Neutrophil (primary cell): ENCODE data around the gene FOXN4.

Experiments
- H3K27ac ChIP-seq: fragments of 200-600 bp; sonication (generic); 2 replicates; pipeline ENCODE4 v1.5.1; 2016; ENCODE audit warnings: mild to moderate bottlenecking, moderate library complexity
- H3K27me3 ChIP-seq: fragments of 200-600 bp; sonication (generic); 2 replicates; pipeline ENCODE4 v1.6.0; 2016; ENCODE audit warnings: mild to moderate bottlenecking
- H3K36me3 ChIP-seq: fragments of 200-600 bp; sonication (generic); 2 replicates; pipeline ENCODE4 v1.5.1; 2017
- H3K4me1 ChIP-seq, 2 experiments: fragments of 200-600 bp in 1 of 2; sonication (generic) in 1 of 2; 1 replicate in 1 of 2; 2 replicates in 1 of 2; pipeline versions ENCODE4 v1.5.1 to v1.6.1; 2013 to 2016; ENCODE audit warnings: low read depth in 1 of 2, low read length in 1 of 2, mild to moderate bottlenecking in 1 of 2, moderate library complexity in 1 of 2; ENCODE audit not compliant: control insufficient read depth in 1 of 2, insufficient read depth in 1 of 2
- H3K4me3 ChIP-seq, 2 experiments: fragments of 200-600 bp in 1 of 2; sonication (generic) in 1 of 2; 1 replicate in 1 of 2; 2 replicates in 1 of 2; pipeline ENCODE4 v1.5.1; 2013 to 2016; ENCODE audit warnings: low read depth in 1 of 2, low read length in 1 of 2, mild to moderate bottlenecking in 1 of 2, moderate library complexity in 1 of 2
- H3K9me3 ChIP-seq: fragments of 200-600 bp; sonication (generic); 2 replicates; pipeline ENCODE4 v1.5.1; 2016
- TF ChIP-seq, protein P1 (sequence below): fragments of 200-600 bp; sonication (generic); IDR thresholded peaks from 2 replicates; pipeline ENCODE4 v1.5.1; 2016; ENCODE audit warnings: antibody characterized with exemption

The FOXN4 gene

GRCh38 chr12:109278912-109279311 is 30.2 kb downstream of the FOXN4 start:
- no peaks in the 10 kb centered on the region for H3K36me3 ChIP-seq

DNA sequence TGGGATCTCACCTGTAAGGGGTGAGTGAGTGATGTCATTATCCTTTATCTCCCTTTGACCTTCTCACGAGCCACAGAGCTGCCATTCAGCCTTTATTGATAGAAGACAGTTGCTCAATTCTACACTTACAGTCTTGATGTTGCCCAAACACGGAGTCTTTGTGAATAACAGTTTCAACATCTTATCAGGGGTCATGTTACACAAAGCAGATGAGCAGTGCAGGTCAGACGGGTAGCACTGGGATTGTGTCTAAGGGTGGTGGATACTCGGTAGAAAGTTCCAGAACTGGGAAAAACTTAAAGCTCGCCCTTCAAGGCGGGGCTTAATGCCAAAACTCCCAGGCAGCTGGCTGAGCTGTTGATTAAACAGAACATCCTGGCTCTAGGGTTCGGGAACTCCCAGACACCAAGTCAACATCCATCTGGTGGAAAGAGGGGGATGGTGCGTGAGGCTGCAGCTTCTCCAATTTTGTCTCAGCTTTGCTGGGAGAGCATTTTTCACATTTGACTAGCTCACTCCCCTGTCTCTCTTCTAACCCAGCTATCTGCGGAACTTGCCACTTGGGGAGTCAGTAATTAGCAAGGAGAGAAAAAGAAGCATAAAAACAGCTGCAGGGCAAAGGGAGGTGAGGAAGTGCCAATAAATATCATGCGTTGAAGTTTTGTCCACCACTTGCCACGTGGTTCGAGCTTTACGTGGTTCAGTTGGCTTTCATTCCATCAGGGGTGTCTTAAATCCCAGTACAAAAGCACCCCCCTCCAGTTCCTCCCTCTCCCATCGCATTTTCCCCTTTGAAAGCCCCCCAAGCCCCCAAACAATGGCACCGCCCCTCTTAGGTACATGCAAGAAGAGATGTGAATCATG is 31.0 kb downstream of the FOXN4 start:
- Histone ChIP-seq H3K4me3 (no peak overlapping the region), H3K27me3 (peaks cover 5% of the 10 kb centered on the region), H3K4me1 (peaks cover 11 to 14% of the 10 kb centered on the region in 2 experiments), H3K36me3 (no peaks in the 10 kb centered on the region), H3K9me3 (no peaks in the 10 kb centered on the region), H3K27ac (no peak overlapping the region)
- TF ChIP-seq, protein P1, sequence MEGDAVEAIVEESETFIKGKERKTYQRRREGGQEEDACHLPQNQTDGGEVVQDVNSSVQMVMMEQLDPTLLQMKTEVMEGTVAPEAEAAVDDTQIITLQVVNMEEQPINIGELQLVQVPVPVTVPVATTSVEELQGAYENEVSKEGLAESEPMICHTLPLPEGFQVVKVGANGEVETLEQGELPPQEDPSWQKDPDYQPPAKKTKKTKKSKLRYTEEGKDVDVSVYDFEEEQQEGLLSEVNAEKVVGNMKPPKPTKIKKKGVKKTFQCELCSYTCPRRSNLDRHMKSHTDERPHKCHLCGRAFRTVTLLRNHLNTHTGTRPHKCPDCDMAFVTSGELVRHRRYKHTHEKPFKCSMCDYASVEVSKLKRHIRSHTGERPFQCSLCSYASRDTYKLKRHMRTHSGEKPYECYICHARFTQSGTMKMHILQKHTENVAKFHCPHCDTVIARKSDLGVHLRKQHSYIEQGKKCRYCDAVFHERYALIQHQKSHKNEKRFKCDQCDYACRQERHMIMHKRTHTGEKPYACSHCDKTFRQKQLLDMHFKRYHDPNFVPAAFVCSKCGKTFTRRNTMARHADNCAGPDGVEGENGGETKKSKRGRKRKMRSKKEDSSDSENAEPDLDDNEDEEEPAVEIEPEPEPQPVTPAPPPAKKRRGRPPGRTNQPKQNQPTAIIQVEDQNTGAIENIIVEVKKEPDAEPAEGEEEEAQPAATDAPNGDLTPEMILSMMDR, result no peak

More at GRCh38 chr12:109278912-109279311, 30.2 kb downstream of the FOXN4 start:
- Histone ChIP-seq H3K9me3 (no peaks in the 10 kb centered on the region), H3K27ac (no peak overlapping the region), H3K4me3 (no peak overlapping the region), H3K27me3 (no peaks in the 10 kb centered on the region), H3K4me1 (peaks cover 11 to 14% of the 10 kb centered on the region in 2 experiments)
- TF ChIP-seq, protein P1, result no peak

- Histone ChIP-seq H3K27ac (no peak overlapping the region), H3K4me3 (no peak overlapping the region), H3K27me3 (peaks cover 9% of the 10 kb centered on the region), H3K9me3 (no peaks in the 10 kb centered on the region), H3K4me1 (peaks cover 11 to 14% of the 10 kb centered on the region in 2 experiments), H3K36me3 (no peaks in the 10 kb centered on the region)
- TF ChIP-seq, protein P1, result no peak
Observed at GRCh38 chr12:109277255-109277898, 31.7 kb downstream of the FOXN4 start.

DNA sequence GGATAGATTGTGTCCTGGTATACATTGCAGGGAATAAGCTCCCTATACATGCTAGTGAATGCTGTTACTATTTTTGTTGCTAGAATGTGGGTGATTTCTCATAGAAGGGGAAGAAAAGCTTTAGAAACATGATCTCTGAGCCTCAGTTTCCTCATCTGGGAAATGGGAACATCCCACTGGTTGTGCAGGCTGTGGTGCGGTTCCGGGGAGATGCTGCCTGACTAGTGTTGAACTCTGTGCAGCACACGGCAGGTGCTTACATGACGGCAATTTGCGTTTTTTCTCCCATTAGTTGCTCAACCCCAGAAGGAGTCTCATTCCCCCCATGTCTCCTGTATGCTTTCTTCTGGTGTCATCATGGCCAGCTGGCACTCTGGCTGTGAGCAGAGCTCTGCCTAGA is 32.9 kb downstream of the FOXN4 start:
- H3K4me1 ChIP-seq, result peaks cover 11 to 14% of the 10 kb centered on the region in 2 experiments
- TF ChIP-seq, protein P1, result no peak
- no peak overlapping the region for H3K27ac ChIP-seq
- no peak overlapping the region for H3K4me3 ChIP-seq
- no peaks in the 10 kb centered on the region for H3K36me3 ChIP-seq
- H3K9me3 ChIP-seq, result no peaks in the 10 kb centered on the region
- peaks cover 9% of the 10 kb centered on the region for H3K27me3 ChIP-seq

DNA sequence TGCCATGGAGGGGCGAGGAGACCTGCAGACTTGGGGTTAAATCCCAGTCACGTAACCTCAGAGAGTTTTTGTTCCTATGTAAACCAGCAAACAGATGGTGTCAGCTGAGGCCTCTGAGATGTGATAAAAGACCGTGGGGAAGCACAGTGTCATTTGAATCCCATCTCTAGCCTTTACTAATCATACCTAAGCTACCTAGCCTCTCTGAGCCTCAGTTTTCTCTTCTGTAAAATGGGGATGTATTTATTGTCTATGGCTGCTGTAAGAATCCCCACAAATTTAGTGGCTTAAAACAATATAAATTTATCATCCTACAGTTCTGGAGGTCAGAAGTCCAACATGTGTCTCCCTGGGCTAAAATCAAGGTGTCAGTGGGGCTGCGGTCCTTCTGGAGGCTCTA is 33.9 kb downstream of the FOXN4 start:
- H3K9me3 ChIP-seq, result no peaks in the 10 kb centered on the region
- H3K4me1 ChIP-seq, result peaks cover 11 to 14% of the 10 kb centered on the region in 2 experiments
- no peaks in the 10 kb centered on the region for H3K36me3 ChIP-seq
- H3K27me3 ChIP-seq, result peaks cover 9% of the 10 kb centered on the region
- H3K4me3 ChIP-seq, result no peak overlapping the region
- no peak overlapping the region for H3K27ac ChIP-seq
- TF ChIP-seq, protein P1, result no peak
